ENCODE measurements around the gene SIAH3.

Gene SIAH3

GRCh38 chr13:45861322-45861721 is 9.8 kb upstream of the SIAH3 start:
- ATAC-seq (no peak), DNase-seq (no peak)

- no peak for ATAC-seq
- DNase-seq: no peak
Measured at GRCh38 chr13:45860240-45860639, 8.7 kb upstream of the SIAH3 start.

GRCh38 chr13:45859705-45860104 is 8.2 kb upstream of the SIAH3 start:
- ATAC-seq (no peak), DNase-seq (no peak)

GRCh38 chr13:45852494-45852893 is 941 bp upstream of the SIAH3 start:
- ATAC-seq (no peak), DNase-seq (no peak)

- ATAC-seq (no peak), DNase-seq (no peak)
Measured at GRCh38 chr13:45851956-45852355, 403 bp upstream of the SIAH3 start.

GRCh38 chr13:45850027-45850613 is 1.4 kb downstream of the SIAH3 start:
- ATAC-seq: no peak
- no peak for DNase-seq

GRCh38 chr13:45849408-45849807 is 2.1 kb downstream of the SIAH3 start:
- DNase-seq (peak; percentile 13), ATAC-seq (no peak)

GRCh38 chr13:45847554-45848224 is 3.9 kb downstream of the SIAH3 start:
- ATAC-seq: peak; percentile 10
- DNase-seq: peak; percentile 15

GRCh38 chr13:45846681-45847080 is 4.9 kb downstream of the SIAH3 start:
- ATAC-seq: no peak

GRCh38 chr13:45838171-45838745 is 13.3 kb downstream of the SIAH3 start:
- ATAC-seq (no peak), DNase-seq (no peak)

More at GRCh38 chr13:45846681-45847080, 4.9 kb downstream of the SIAH3 start:
- DNase-seq: no peak

GRCh38 chr13:45837111-45837510 is 14.4 kb downstream of the SIAH3 start:
- ATAC-seq: no peak
- DNase-seq: no peak

- no peak for DNase-seq
- ATAC-seq: no peak
Measured at GRCh38 chr13:45834411-45834994, 17.1 kb downstream of the SIAH3 start.

- ATAC-seq: no peak
- DNase-seq: no peak
Measured at GRCh38 chr13:45833663-45834375, 17.7 kb downstream of the SIAH3 start.

GRCh38 chr13:45833242-45833641 is 18.3 kb downstream of the SIAH3 start:
- no peak for DNase-seq
- ATAC-seq: no peak

GRCh38 chr13:45831851-45832250 is 19.7 kb downstream of the SIAH3 start:
- ATAC-seq: no peak
- DNase-seq: no peak

GRCh38 chr13:45830121-45830520 is 21.4 kb downstream of the SIAH3 start:
- DNase-seq: no peak
- ATAC-seq: no peak

- DNase-seq: no peak
- no peak for ATAC-seq
Measured at GRCh38 chr13:45828256-45828968, 23.1 kb downstream of the SIAH3 start.

- DNase-seq (no peak), ATAC-seq (no peak)
Measured at GRCh38 chr13:45827318-45827717, 24.2 kb downstream of the SIAH3 start.

GRCh38 chr13:45826731-45827130 is 24.8 kb downstream of the SIAH3 start:
- ATAC-seq: no peak
- no peak for DNase-seq

- no peak for ATAC-seq
Measured at GRCh38 chr13:45825387-45825650, 26.2 kb downstream of the SIAH3 start.

GRCh38 chr13:45823583-45823982 is 28.0 kb downstream of the SIAH3 start:
- ATAC-seq: no peak
- DNase-seq: no peak

More at GRCh38 chr13:45825387-45825650, 26.2 kb downstream of the SIAH3 start:
- DNase-seq: no peak

- DNase-seq (no peak), ATAC-seq (no peak)
Measured at GRCh38 chr13:45821811-45822210, 29.7 kb downstream of the SIAH3 start.
